Measurements from ENCODE around the gene CYB5B.
"Not testable (repeated sequence)": the region's sequence is repeated elsewhere in the genome, so short reads cannot be mapped to it uniquely, and the experiment has no call there.

CYB5B gene

DNA sequence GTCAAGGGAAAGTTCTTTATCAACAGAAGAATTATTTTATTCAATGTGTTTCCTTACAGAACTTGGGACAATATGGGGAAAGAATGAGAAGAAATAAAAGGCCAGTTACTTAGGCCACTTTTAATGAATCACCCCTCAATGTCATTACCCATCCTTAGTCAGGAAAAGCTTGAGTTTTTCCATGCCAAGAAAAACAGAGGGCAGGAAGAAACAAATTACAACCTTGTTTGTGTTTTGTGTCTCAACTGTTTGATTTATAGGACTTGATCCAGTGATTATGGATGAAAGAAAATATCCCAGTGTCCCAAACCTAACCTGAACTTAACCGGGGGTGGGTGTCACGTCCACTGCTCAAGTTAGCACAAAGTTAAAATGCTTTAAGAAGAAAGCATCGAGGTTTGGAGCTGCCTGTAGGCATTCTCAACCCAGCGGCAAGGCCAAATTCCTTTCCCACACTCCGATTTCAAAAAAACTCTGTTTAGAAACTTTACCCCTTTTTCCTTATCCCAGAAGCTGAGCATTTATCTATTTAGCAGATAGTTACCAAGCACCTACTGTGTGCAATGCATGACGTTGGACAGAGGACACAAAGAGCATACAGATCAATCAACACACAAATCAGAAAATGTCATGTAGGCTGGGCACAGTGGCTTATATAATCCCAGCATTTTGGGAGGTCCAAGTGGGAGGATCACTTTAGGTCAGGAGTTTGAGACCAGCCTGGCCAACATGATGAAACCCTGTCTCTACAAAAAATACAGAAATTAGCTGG is 14.0 kb upstream of the CYB5B start:
- DNase-seq (ENCODE audit: low spot score) = no peak

DNA sequence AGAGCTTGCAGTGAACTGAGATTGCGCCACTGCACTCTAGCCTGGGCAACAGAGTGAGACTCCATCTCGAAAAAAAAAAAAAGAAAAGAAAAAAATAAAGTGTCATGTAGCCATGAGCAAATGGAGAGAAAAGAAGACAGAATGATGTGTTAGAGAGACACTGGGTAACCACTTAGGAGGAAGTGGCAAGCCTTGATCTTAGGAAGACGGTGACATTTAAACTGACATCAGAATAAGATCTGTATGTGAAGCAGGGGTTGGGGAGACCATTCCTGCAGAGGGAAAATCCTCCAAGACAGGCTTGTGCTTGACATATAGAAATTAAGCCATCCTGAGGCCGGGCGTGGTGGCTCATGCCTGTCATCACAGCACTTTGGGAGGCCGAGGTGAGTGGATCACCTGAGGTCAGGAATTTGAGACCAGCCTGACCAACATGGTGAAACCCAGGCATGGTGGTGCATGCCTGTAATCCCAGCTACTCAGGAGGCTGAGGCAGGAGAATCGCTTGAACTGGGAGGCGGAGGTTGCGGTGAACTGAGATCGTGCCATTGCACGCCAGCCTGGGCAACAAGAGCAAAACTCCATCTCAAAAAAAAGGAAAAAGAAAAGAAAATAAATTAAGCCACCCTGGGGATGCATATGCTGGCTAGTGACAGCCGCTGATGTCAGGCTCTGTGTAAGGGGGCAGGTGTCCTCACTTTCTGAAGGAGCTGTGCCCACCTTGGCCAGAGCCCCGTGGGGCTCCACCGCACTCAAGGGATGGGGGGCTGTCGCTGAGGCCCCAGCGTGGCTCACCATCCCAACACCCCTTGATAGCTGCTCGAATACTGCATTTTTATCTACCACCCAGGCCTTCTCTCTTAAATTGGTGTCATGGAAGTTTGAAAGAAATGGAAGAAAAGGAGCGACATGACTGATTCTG is 13.1 kb upstream of the CYB5B start:
- no peak for DNase-seq (ENCODE audit: low spot score)

GRCh38 chr16:69412287-69412686 is 12.1 kb upstream of the CYB5B start:
- DNase-seq (ENCODE audit: low spot score) = no peak

- DNase-seq (ENCODE audit: low spot score) = no peak
Observed at GRCh38 chr16:69413045-69413664, 11.3 kb upstream of the CYB5B start.

DNA sequence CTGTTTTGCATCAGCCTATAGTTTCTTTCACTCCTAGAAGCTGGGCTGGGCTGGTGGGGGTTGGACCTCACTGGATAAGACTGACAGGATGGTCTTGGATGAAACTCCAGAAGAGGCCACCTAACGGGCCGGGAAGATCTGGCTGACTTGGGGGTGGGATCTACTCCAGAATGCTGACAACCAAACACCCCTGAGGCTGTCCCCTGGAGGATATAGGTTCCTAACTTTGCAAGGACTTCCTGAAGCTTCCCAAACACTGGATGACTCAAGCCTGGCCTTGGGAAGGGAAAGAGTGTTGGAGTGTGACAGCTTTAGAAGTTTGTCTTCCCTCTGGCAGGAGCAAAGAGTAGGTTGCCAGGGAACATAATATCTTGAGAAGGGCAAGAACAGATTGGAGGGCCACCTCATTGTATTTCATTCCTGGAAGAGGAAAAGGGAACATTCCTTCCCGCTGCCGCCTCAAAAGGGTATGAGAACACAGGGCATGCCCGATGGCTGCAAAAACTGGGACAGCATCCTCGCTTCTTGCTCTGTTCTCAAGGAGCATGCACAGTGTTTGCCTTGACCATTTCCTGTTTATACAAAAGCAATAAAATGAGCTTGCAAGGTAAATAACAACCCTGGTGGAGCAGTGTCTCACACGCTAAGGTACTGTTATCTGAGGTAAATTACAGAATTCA is 6.8 kb upstream of the CYB5B start:
- no peak for DNase-seq (ENCODE audit: low spot score)

- DNase-seq (ENCODE audit: low spot score) = no peak
Observed at GRCh38 chr16:69419956-69420355, 4.5 kb upstream of the CYB5B start.

DNA sequence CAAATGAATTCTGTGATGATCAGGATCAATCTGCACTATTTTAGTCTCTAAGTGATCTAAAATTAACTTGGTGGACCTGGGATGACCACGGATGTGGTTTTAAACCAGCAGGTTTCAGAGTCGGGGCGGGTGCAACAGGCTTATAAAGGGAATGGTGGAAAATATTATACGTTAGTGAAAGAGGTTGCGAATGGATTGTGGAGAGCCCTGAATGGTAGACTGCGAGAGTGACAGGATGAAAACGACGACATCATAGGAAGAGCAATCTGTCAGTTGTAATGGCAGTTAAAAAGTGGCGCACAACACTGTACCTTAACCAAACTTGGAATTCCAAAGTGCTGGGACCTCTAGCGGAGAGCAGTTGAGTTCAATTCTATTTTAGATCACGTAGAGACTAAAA is 1.2 kb upstream of the CYB5B start:
- DNase-seq (ENCODE audit: low spot score) = no peak

GRCh38 chr16:69424935-69425784 is 741 bp downstream of the CYB5B start:
- no peak for DNase-seq (ENCODE audit: low spot score)

- DNase-seq (ENCODE audit: low spot score) = no peak
Observed at GRCh38 chr16:69428652-69429051, 4.2 kb downstream of the CYB5B start.

GRCh38 chr16:69429058-69429640 is 4.7 kb downstream of the CYB5B start:
- not testable (repeated sequence) for DNase-seq (ENCODE audit: low spot score)

- DNase-seq (ENCODE audit: low spot score) = no peak
Observed at GRCh38 chr16:69431948-69432468, 7.6 kb downstream of the CYB5B start.

GRCh38 chr16:69434066-69434465 is 9.6 kb downstream of the CYB5B start:
- DNase-seq (ENCODE audit: low spot score) = no peak

DNA sequence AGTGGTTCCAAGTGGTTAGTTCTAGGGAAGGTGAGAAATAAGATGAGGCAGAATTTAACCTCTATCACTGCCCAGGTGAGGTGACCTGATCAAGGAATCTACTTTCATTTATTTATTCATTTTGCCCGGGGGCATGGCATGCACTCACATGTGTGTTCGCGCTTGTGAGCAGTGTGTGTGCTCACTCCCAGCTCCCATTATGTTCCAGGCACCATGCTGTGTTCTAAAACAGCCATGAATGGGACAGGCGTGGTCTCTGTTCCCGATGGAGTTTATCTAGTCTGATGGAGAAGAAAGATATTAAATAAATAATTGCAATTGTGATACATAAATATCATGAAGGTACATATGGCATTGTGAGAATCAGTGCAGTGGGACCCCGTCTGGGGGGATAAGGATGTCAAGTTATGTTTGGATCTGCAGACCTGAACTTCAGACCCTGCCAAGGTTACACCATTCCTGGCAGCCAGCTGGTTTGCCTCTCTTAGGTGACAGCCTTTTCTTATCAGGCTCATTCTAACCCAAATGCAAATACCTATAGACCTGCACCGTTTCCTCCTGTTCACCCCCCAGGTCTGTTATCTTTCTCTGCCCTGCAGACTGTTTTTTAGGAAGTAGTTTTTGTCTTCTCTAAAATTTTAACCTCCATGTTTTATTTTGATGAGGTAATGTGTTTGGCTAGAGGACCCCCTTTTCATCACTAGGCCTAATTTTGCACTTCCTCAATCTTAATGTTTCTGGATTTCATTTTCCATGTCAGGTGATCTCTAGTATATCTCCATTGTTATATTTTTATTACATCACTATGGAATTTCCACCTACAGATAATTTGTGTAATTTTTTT is 11.8 kb downstream of the CYB5B start:
- DNase-seq (ENCODE audit: low spot score) = no peak

DNA sequence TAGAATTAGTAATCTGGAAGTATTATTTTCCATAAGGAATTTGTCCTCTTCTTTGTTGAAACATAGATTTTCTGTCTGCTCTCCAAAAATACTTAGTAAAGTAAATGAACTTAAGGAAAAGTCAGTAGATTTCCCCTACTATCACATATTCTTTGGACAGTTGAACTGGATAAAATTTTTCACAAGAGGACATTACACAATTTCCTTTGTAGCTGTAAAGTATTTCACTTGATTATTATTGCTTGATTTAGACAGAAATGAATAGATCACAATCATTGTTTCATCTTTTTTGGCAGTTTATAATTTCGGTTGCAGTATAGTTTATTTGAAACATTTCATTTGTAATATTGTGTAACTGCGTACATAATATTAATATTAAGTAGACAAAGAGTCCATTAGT is 12.5 kb downstream of the CYB5B start:
- DNase-seq (ENCODE audit: low spot score) = no peak

GRCh38 chr16:69438465-69438864 is 14.0 kb downstream of the CYB5B start:
- no peak for DNase-seq (ENCODE audit: low spot score)

DNA sequence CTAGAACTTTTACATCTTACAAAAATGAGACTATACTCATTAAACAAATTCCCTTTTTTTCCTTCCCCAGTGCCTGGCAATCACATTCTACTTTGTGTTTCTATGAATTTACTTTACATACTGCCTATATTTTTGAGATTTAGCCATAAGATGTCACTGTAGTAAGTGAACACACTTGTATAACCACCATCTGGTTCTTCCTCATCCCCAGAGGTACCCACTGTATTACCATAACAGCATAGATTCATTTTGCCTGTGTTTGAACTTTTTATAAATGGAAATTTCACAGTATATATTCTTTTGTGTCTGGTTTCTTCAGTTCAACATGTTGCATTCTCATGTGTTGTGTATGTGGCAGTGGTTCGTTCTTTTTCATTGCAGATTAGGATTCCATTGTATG is 15.8 kb downstream of the CYB5B start:
- DNase-seq (ENCODE audit: low spot score) = no peak

DNA sequence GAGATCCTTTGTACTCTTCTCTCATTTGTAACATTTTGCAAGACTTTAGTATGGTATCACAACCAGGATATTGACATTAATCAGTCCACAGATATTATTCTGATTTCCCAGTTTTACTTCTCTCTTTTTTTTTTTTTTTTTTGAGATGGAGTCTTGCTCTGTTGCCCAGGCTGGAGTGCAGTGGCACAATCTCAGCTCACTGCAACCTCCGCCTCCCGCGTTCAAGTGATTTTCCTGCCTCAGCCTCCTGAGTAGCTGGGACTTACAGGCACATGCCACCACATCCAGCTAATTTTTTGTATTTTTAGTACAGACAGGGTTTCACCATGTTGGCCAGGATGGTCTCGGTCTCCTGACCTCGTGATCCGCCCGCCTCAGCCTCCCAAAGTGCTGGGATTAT is 16.6 kb downstream of the CYB5B start:
- not testable (repeated sequence) for DNase-seq (ENCODE audit: low spot score)

- DNase-seq (ENCODE audit: low spot score) = peak; percentile 41
Observed at GRCh38 chr16:69443927-69444631, 19.7 kb downstream of the CYB5B start.
